ENCODE measurements around the gene DENND4A.

DNA sequence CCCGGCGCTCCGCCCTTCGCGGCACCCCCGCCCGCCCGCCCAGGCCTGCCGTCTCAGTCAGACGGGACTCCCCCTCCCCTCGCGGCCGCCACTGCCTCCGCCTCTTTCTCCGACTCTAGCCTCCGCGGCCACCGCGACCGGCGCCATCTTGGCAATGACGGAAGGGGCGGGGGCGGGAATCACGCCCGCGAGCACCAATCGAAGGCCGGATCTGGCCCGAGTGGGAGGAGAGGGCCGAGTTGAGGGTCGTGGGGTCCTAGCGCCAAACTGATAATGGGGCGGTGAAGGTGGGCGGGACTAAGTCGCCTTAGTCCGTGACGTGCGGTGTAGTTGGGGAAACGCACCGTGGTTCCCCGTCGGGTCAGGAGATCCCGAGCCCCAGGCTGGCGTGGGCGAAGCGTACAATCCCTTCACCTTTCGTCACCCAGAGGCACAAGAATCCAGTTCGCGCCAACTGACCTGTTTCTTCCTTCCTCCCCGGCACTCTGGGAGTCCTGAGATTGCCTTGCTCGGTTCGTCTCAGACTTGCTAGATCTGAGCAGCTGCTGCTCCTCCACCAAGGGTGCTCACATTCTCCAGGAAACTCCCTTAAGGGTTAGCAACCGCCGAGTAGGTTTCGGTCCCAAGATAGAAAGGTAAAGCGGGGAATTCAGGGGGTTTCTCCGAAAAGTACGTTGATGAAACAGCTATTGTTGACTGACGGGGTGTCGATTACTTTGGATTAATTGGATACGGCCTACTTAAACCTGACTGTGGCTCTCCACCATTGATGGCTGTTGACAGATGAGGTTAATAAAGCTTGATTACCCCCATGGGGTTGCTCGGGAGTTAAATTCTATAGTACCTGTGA, at the start of gene DENND4A:
- TF ChIP-seq, protein P1, sequence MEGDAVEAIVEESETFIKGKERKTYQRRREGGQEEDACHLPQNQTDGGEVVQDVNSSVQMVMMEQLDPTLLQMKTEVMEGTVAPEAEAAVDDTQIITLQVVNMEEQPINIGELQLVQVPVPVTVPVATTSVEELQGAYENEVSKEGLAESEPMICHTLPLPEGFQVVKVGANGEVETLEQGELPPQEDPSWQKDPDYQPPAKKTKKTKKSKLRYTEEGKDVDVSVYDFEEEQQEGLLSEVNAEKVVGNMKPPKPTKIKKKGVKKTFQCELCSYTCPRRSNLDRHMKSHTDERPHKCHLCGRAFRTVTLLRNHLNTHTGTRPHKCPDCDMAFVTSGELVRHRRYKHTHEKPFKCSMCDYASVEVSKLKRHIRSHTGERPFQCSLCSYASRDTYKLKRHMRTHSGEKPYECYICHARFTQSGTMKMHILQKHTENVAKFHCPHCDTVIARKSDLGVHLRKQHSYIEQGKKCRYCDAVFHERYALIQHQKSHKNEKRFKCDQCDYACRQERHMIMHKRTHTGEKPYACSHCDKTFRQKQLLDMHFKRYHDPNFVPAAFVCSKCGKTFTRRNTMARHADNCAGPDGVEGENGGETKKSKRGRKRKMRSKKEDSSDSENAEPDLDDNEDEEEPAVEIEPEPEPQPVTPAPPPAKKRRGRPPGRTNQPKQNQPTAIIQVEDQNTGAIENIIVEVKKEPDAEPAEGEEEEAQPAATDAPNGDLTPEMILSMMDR (IDR thresholded peaks at IDR 0.05): no peak
- no peak for TF ChIP-seq EZH2 (IDR thresholded peaks at IDR 0.05; ENCODE audit: borderline replicate concordance, insufficient read depth, low read depth, low read length, poor library complexity, severe bottlenecking)
